ENCODE results near the gene FMNL3. TPM values are rescaled to one million over a fixed set of nuclear protein-coding genes. Genes with fewer than 3 reads are reported as not detected.

Gene FMNL3
- total and polyA plus RNA-seq, 2 of the 13 experiments (the other 11 are each of a cell fraction or from before 2014, with no cell fraction given) = 0.44 to 1.1 TPM

DNA sequence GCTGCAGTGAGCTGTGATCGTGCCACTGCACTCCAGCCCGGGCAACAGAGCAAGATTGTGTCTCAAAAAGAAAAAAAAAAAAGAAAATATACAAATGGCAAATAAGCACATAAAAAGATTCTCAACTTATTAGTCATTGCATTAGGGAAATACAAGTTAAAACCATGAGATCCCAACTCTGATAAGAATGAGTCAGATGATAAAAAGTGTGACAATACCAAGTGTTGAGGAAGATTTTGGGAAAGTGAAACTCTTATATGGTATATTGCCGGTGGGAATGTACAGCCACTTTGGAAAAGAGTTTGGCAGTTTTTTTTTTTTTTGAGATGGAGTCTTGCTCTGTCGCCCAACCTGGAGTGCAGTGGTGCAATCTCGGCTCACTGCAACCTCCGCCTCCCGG is 91.5 kb downstream of the FMNL3 start:
- DNase-seq (ENCODE audit: low spot score) (no peak), FAIRE-seq (no peak), ATAC-seq (no peak)
- intact Hi-C loops (cut with micrococcal nuclease; ENCODE audit: unreplicated experiment) = no loop called here
- no peaks in the 10 kb centered on the region for H3K9me3 ChIP-seq (ENCODE audit: low read length)
- H2AFZ ChIP-seq (ENCODE audit: low read length) = no peak overlapping the region
- no peak overlapping the region for H3K27ac ChIP-seq (ENCODE audit: extremely low read length, insufficient read depth, low read length)
- BruUV-seq (replicated peaks) = no TSS peak
- TF ChIP-seq ZNF484 (CRISPR knock-in tag; IDR thresholded peaks at IDR 0.05; ENCODE audit: borderline replicate concordance, low read depth) = no peak
- no peak overlapping the region for H3K4me3 ChIP-seq (replicated peaks in 1 of 3; ENCODE audit: insufficient read depth in 1 of 3, low read depth in 2 of 3, low read length in 3 of 3)
- no peak overlapping the region for H3K9ac ChIP-seq (ENCODE audit: insufficient read depth, low read depth, low read length)
- no peaks in the 10 kb centered on the region for H3K36me3 ChIP-seq (replicated peaks in 1 of 2; ENCODE audit: control insufficient read depth in 1 of 2, insufficient read depth in 2 of 2, low read length in 2 of 2)
- peaks cover 29% of the 10 kb centered on the region for H3K4me1 ChIP-seq (ENCODE audit: insufficient read depth, low read length)
- POLR2A ChIA-PET = no interaction called here
- in situ Hi-C loops (cut with HindIII; ENCODE audit: extremely low pct_ligation_motif_present, low pct_unique_long_range_greater_than_20kb) = no loop called here
- 87% methylated on average over 7 of the region's 7 CpGs for WGBS (ENCODE audit: low lambda C conversion rate)
- CTCF ChIA-PET (ENCODE audit: low intra/inter-chr PET ratio, low total read pairs) = no interaction called here
- no peak overlapping the region for H3K4me2 ChIP-seq (ENCODE audit: low read depth, low read length)
- H3K27me3 ChIP-seq (ENCODE audit: control insufficient read depth in 1 of 2, insufficient read depth in 2 of 2, low read length in 2 of 2) = no peaks in the 10 kb centered on the region
- H4K20me1 ChIP-seq (ENCODE audit: insufficient read depth, low read length) = no peaks in the 10 kb centered on the region
- no peaks in the 10 kb centered on the region for H3K79me2 ChIP-seq (ENCODE audit: insufficient read depth, low read length)

- peaks cover 40% of the 10 kb centered on the region for H3K4me1 ChIP-seq (ENCODE audit: insufficient read depth, low read length)
- no peaks in the 10 kb centered on the region for H3K79me2 ChIP-seq (ENCODE audit: insufficient read depth, low read length)
- H3K9me3 ChIP-seq (ENCODE audit: low read length) = no peaks in the 10 kb centered on the region
- ChIA-PET POLR2A (no interaction called here), CTCF (ENCODE audit: low intra/inter-chr PET ratio, low total read pairs) (no interaction called here)
- no peaks in the 10 kb centered on the region for H3K27me3 ChIP-seq (ENCODE audit: control insufficient read depth in 1 of 2, insufficient read depth in 2 of 2, low read length in 2 of 2)
- FAIRE-seq = no peak
- no peak overlapping the region for H3K27ac ChIP-seq (ENCODE audit: extremely low read length, insufficient read depth, low read length)
- H3K4me3 ChIP-seq (replicated peaks in 1 of 3; ENCODE audit: insufficient read depth in 1 of 3, low read depth in 2 of 3, low read length in 3 of 3) = no peak overlapping the region
- no peaks in the 10 kb centered on the region for H4K20me1 ChIP-seq (ENCODE audit: insufficient read depth, low read length)
- in situ Hi-C loops (cut with HindIII; ENCODE audit: extremely low pct_ligation_motif_present, low pct_unique_long_range_greater_than_20kb) = no loop called here
- no peaks in the 10 kb centered on the region for H3K36me3 ChIP-seq (replicated peaks in 1 of 2; ENCODE audit: control insufficient read depth in 1 of 2, insufficient read depth in 2 of 2, low read length in 2 of 2)
- peak; percentile 30 for DNase-seq (ENCODE audit: low spot score)
- ATAC-seq = no peak
- H2AFZ ChIP-seq (ENCODE audit: low read length) = no peak overlapping the region
- no TSS peak for BruUV-seq (replicated peaks)
- H3K9ac ChIP-seq (ENCODE audit: insufficient read depth, low read depth, low read length) = no peak overlapping the region
- intact Hi-C loops (cut with micrococcal nuclease; ENCODE audit: unreplicated experiment) = no loop called here
- 0 out of 2 replicates have a peak overlapping the region, but pooled peaks have one; percentile 12 for H3K4me2 ChIP-seq (ENCODE audit: low read depth, low read length)
- TF ChIP-seq ZNF362 (CRISPR knock-in tag; IDR thresholded peaks at IDR 0.05; ENCODE audit: borderline replicate concordance) = peak; percentile 14; the same call in 1 of the 2 replicates
- TF ChIP-seq, protein P1, sequence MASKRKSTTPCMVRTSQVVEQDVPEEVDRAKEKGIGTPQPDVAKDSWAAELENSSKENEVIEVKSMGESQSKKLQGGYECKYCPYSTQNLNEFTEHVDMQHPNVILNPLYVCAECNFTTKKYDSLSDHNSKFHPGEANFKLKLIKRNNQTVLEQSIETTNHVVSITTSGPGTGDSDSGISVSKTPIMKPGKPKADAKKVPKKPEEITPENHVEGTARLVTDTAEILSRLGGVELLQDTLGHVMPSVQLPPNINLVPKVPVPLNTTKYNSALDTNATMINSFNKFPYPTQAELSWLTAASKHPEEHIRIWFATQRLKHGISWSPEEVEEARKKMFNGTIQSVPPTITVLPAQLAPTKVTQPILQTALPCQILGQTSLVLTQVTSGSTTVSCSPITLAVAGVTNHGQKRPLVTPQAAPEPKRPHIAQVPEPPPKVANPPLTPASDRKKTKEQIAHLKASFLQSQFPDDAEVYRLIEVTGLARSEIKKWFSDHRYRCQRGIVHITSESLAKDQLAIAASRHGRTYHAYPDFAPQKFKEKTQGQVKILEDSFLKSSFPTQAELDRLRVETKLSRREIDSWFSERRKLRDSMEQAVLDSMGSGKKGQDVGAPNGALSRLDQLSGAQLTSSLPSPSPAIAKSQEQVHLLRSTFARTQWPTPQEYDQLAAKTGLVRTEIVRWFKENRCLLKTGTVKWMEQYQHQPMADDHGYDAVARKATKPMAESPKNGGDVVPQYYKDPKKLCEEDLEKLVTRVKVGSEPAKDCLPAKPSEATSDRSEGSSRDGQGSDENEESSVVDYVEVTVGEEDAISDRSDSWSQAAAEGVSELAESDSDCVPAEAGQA (IDR thresholded peaks at IDR 0.05; ENCODE audit: low read depth) = no peak
- TF ChIP-seq, protein P1 (CRISPR knock-in tag; IDR thresholded peaks at IDR 0.05; ENCODE audit: borderline replicate concordance) = no peak
- TF ChIP-seq ZNF446 (CRISPR knock-in tag; IDR thresholded peaks at IDR 0.05) = no peak
- TF ChIP-seq, protein P2, sequence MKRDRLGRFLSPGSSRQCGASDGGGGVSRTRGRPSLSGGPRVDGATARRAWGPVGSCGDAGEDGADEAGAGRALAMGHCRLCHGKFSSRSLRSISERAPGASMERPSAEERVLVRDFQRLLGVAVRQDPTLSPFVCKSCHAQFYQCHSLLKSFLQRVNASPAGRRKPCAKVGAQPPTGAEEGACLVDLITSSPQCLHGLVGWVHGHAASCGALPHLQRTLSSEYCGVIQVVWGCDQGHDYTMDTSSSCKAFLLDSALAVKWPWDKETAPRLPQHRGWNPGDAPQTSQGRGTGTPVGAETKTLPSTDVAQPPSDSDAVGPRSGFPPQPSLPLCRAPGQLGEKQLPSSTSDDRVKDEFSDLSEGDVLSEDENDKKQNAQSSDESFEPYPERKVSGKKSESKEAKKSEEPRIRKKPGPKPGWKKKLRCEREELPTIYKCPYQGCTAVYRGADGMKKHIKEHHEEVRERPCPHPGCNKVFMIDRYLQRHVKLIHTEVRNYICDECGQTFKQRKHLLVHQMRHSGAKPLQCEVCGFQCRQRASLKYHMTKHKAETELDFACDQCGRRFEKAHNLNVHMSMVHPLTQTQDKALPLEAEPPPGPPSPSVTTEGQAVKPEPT (CRISPR knock-in tag; IDR thresholded peaks at IDR 0.05; ENCODE audit: low read depth) = no peak
- TF ChIP-seq ZNF563 (CRISPR knock-in tag; IDR thresholded peaks at IDR 0.05) = no peak
- TF ChIP-seq E2F1 (CRISPR knock-in tag; IDR thresholded peaks at IDR 0.05) = no peak
These were observed 95.0 kb downstream of the FMNL3 start for GRCh38 chr12:49612210-49612609.
